ENCODE results near the gene ATP10A. TPM values are rescaled to one million over a fixed set of nuclear protein-coding genes. Genes with fewer than 3 reads are reported as not detected.
A peak's percentile ranks its signal among the peaks of the same experiment; 100 is the strongest.

Gene ATP10A
- total RNA-seq: 7.6 and 8.0 TPM in 2 replicates

- H3K4me3 ChIP-seq (ENCODE audit: low read depth, low read length): peak within 1 kb of the TSS; percentile 73
- DNase-seq (ENCODE audit: low read depth): no peak
- no peak for TF ChIP-seq CTCF (IDR thresholded peaks at IDR 0.05; ENCODE audit: insufficient read depth, low read length, poor library complexity, severe bottlenecking)
These were observed at the start of gene ATP10A for GRCh38 chr15:25863111-25863967. Gene ATP10A (minus strand): TSS chr15:25863327. CDS start chr15:25863096, 231 bp downstream.

GRCh38 chr15:25912035-25912434, 48.9 kb upstream of the ATP10A start:
- no peak overlapping the region for H3K4me3 ChIP-seq (ENCODE audit: low read depth, low read length)
- DNase-seq (ENCODE audit: low read depth): no peak
- H3K27me3 ChIP-seq (ENCODE audit: control insufficient read depth, insufficient read depth, low read length): no peaks in the 10 kb centered on the region
- no peak for TF ChIP-seq CTCF (IDR thresholded peaks at IDR 0.05; ENCODE audit: insufficient read depth, low read length, poor library complexity, severe bottlenecking)
- no peaks in the 10 kb centered on the region for H3K36me3 ChIP-seq (ENCODE audit: control insufficient read depth, insufficient read depth, low read length)

More at GRCh38 chr15:25863111-25863967, at the start of gene ATP10A:
- Histone ChIP-seq H3K36me3 (ENCODE audit: control insufficient read depth, insufficient read depth, low read length) (no peaks in the 10 kb centered on the region), H3K27me3 (ENCODE audit: control insufficient read depth, insufficient read depth, low read length) (no peaks in the 10 kb centered on the region)

GRCh38 chr15:25910832-25911231, 47.7 kb upstream of the ATP10A start:
- Histone ChIP-seq H3K36me3 (ENCODE audit: control insufficient read depth, insufficient read depth, low read length) (no peaks in the 10 kb centered on the region), H3K27me3 (ENCODE audit: control insufficient read depth, insufficient read depth, low read length) (no peaks in the 10 kb centered on the region), H3K4me3 (ENCODE audit: low read depth, low read length) (no peak overlapping the region)
- DNase-seq (ENCODE audit: low read depth): no peak
- TF ChIP-seq CTCF (IDR thresholded peaks at IDR 0.05; ENCODE audit: insufficient read depth, low read length, poor library complexity, severe bottlenecking): no peak

GRCh38 chr15:25909806-25910205, 46.7 kb upstream of the ATP10A start:
- Histone ChIP-seq H3K4me3 (ENCODE audit: low read depth, low read length) (no peak overlapping the region), H3K27me3 (ENCODE audit: control insufficient read depth, insufficient read depth, low read length) (no peaks in the 10 kb centered on the region), H3K36me3 (ENCODE audit: control insufficient read depth, insufficient read depth, low read length) (no peaks in the 10 kb centered on the region)
- no peak for TF ChIP-seq CTCF (IDR thresholded peaks at IDR 0.05; ENCODE audit: insufficient read depth, low read length, poor library complexity, severe bottlenecking)
- no peak for DNase-seq (ENCODE audit: low read depth)

GRCh38 chr15:25909325-25909724, 46.2 kb upstream of the ATP10A start:
- no peak for TF ChIP-seq CTCF (IDR thresholded peaks at IDR 0.05; ENCODE audit: insufficient read depth, low read length, poor library complexity, severe bottlenecking)
- H3K4me3 ChIP-seq (ENCODE audit: low read depth, low read length): no peak overlapping the region
- no peaks in the 10 kb centered on the region for H3K27me3 ChIP-seq (ENCODE audit: control insufficient read depth, insufficient read depth, low read length)
- no peaks in the 10 kb centered on the region for H3K36me3 ChIP-seq (ENCODE audit: control insufficient read depth, insufficient read depth, low read length)
- DNase-seq (ENCODE audit: low read depth): no peak

Data from kidney epithelial cell (primary cell).